H9 (cell line): Measurements from ENCODE around the gene LRMDA. TPM values are rescaled to one million over a fixed set of nuclear protein-coding genes. Genes with fewer than 3 reads are reported as not detected.

Experiments used
- DNase-seq: peaks from one replicate; pipeline ENCODE4 v3.0.0-alpha.2; 2017
- H2AFZ ChIP-seq: one replicate; pipeline ENCODE4 v1.6.1; 2013; ENCODE audit warnings: mild to moderate bottlenecking, low read length, control low read depth, moderate library complexity
- H2AK5ac ChIP-seq: 2 replicates; pipeline ENCODE4 v1.6.1; 2013; ENCODE audit warnings: low read length, control low read depth, mixed read lengths; ENCODE audit not compliant: insufficient read length
- H2BK120ac ChIP-seq: one replicate; pipeline ENCODE4 v1.6.1; 2013; ENCODE audit warnings: low read depth, mild to moderate bottlenecking, low read length, control low read depth, inconsistent platforms; ENCODE audit not compliant: poor library complexity, severe bottlenecking
- H2BK12ac ChIP-seq: 2 replicates; pipeline ENCODE4 v1.6.1; 2013; ENCODE audit warnings: low read length, control low read depth, mixed read lengths, low read depth; ENCODE audit not compliant: insufficient read length
- H2BK15ac ChIP-seq: 2 replicates; pipeline ENCODE4 v1.6.1; 2013; ENCODE audit warnings: low read depth, low read length, control low read depth
- H2BK20ac ChIP-seq: one replicate; pipeline ENCODE4 v1.6.1; 2013; ENCODE audit warnings: low read depth, mild to moderate bottlenecking, low read length, control low read depth, inconsistent platforms; ENCODE audit not compliant: poor library complexity, severe bottlenecking
- H2BK5ac ChIP-seq: 2 replicates; pipeline ENCODE4 v1.6.1; 2013; ENCODE audit warnings: low read length, control low read depth, mixed read lengths; ENCODE audit not compliant: insufficient read length
- H3K14ac ChIP-seq: 2 replicates; pipeline ENCODE4 v1.6.1; 2013; ENCODE audit warnings: low read length, control low read depth; ENCODE audit not compliant: insufficient read depth
- H3K18ac ChIP-seq: 2 replicates; pipeline ENCODE4 v1.6.1; 2013; ENCODE audit warnings: low read depth, mild to moderate bottlenecking, mixed read lengths, low read length, control low read depth; ENCODE audit not compliant: insufficient read length
- H3K23ac ChIP-seq: 2 replicates; pipeline ENCODE4 v1.6.1; 2013; ENCODE audit warnings: low read length, control low read depth, mixed read lengths, low read depth; ENCODE audit not compliant: insufficient read length
- H3K23me2 ChIP-seq: 2 replicates; pipeline ENCODE4 v1.6.1; 2013; ENCODE audit warnings: low read depth, mild to moderate bottlenecking, mixed read lengths, low read length, control low read depth; ENCODE audit not compliant: insufficient read length, poor library complexity, severe bottlenecking
- H3K27ac ChIP-seq: 2 replicates; pipeline ENCODE4 v1.5.1; 2013; ENCODE audit warnings: low read length, control low read depth, mixed read lengths, low read depth; ENCODE audit not compliant: insufficient read length
- H3K27me3 ChIP-seq: 2 replicates; pipeline ENCODE4 v1.6.1; 2013; ENCODE audit warnings: low read length, control low read depth, inconsistent platforms; ENCODE audit not compliant: insufficient read depth
- H3K4ac ChIP-seq: 2 replicates; pipeline ENCODE4 v1.6.1; 2013; ENCODE audit warnings: low read depth, mild to moderate bottlenecking, control low read depth, inconsistent platforms, low read length, moderate library complexity
- H3K4me1 ChIP-seq: 2 replicates; pipeline ENCODE4 v1.6.1; 2013; ENCODE audit warnings: low read length, control low read depth, inconsistent platforms; ENCODE audit not compliant: insufficient read depth
- H3K4me2 ChIP-seq: 2 replicates; pipeline ENCODE4 v1.6.1; 2013; ENCODE audit warnings: low read length, control low read depth, mixed read lengths; ENCODE audit not compliant: insufficient read length, insufficient read depth
- H3K56ac ChIP-seq: 2 replicates; pipeline ENCODE4 v1.6.1; 2013; ENCODE audit warnings: low read depth, mild to moderate bottlenecking, mixed read lengths, low read length, control low read depth; ENCODE audit not compliant: insufficient read length
- H3K79me1 ChIP-seq: 2 replicates; pipeline ENCODE4 v1.6.1; 2013; ENCODE audit warnings: low read depth, mild to moderate bottlenecking, moderate library complexity, low read length, control low read depth, inconsistent platforms; ENCODE audit not compliant: insufficient read depth, poor library complexity, severe bottlenecking
- H3K79me2 ChIP-seq: 2 replicates; pipeline ENCODE4 v1.6.1; 2013; ENCODE audit warnings: low read length, control low read depth, inconsistent platforms; ENCODE audit not compliant: insufficient read depth
- H3K9ac ChIP-seq: 2 replicates; pipeline ENCODE4 v1.6.1; 2013; ENCODE audit warnings: low read length, control low read depth, mixed read lengths; ENCODE audit not compliant: insufficient read length; ENCODE audit errors: extremely low read depth
- H3K9me3 ChIP-seq: one replicate; pipeline ENCODE4 v1.6.1; 2013; ENCODE audit warnings: low read depth, low read length, inconsistent platforms; ENCODE audit not compliant: control insufficient read depth
- H3T11ph ChIP-seq: one replicate; pipeline ENCODE4 v1.6.1; 2013; ENCODE audit warnings: mild to moderate bottlenecking, low read length, control low read depth, inconsistent platforms
- H4K20me1 ChIP-seq: one replicate; pipeline ENCODE4 v1.6.1; 2013; ENCODE audit not compliant: control insufficient read depth, insufficient read length, insufficient read depth
- H4K5ac ChIP-seq: 2 replicates; pipeline ENCODE4 v1.6.1; 2013; ENCODE audit warnings: low read depth, mild to moderate bottlenecking, mixed read lengths, low read length, control low read depth; ENCODE audit not compliant: insufficient read length
- H4K8ac ChIP-seq: replicated peaks from 2 replicates; pipeline ENCODE4 v1.6.1; 2013; ENCODE audit warnings: low read length, control low read depth, mixed read lengths, low read depth; ENCODE audit not compliant: insufficient read length
- H4K91ac ChIP-seq: 2 replicates; pipeline ENCODE4 v1.6.1; 2013; ENCODE audit warnings: low read depth, mild to moderate bottlenecking, moderate library complexity, mixed read lengths, low read length, control low read depth; ENCODE audit not compliant: insufficient read length
- H3K27ac Mint-ChIP-seq, 3 experiments: 2 replicates in 2 of 3; 3 replicates in 1 of 3; pipeline ENCODE4 v1.8.0; 2020 to 2021; ENCODE audit warnings: mixed read lengths in 3 of 3, mild to moderate bottlenecking in 1 of 3, moderate library complexity in 1 of 3
- H3K27me3 Mint-ChIP-seq: 2 replicates; pipeline ENCODE4 v1.8.0; 2021; ENCODE audit warnings: low read depth, mild to moderate bottlenecking, moderate library complexity, mixed read lengths
- H3K36me3 Mint-ChIP-seq, 3 experiments: 2 replicates in 2 of 3; 3 replicates in 1 of 3; pipeline ENCODE4 v1.8.0; 2020 to 2021; ENCODE audit warnings: low read depth in 3 of 3, mixed read lengths in 3 of 3; ENCODE audit not compliant: insufficient read depth in 1 of 3
- H3K4me1 Mint-ChIP-seq, 2 experiments: 2 replicates each; pipeline ENCODE4 v1.8.0; 2020; ENCODE audit warnings: mixed read lengths in 2 of 2
- H3K4me3 Mint-ChIP-seq, 2 experiments: 2 replicates in 1 of 2; 3 replicates in 1 of 2; pipeline ENCODE4 v1.8.0; 2020 to 2021; ENCODE audit warnings: mild to moderate bottlenecking in 2 of 2, mixed read lengths in 2 of 2, moderate library complexity in 1 of 2
- H3K9me3 Mint-ChIP-seq, 2 experiments: 2 replicates in 1 of 2; 3 replicates in 1 of 2; pipeline ENCODE4 v1.8.0; 2020; ENCODE audit warnings: mild to moderate bottlenecking in 2 of 2, mixed read lengths in 2 of 2, moderate library complexity in 1 of 2
- CTCF ChIP-seq: fragments of 200-600 bp; sonication (generic); conservative IDR thresholded peaks from 3 replicates; pipeline ENCODE4 v1.8.0; 2021; ENCODE audit warnings: antibody characterized with exemption, mild to moderate bottlenecking
- WGBS: extraction: QIAGEN DNeasy Blood & Tissue Kit; methylation state at CpG from one replicate; pipeline ENCODE4 v1.1.7; 2013; ENCODE audit warnings: missing lambda C conversion rate, low lambda C conversion rate, mixed read lengths; ENCODE audit not compliant: insufficient read length; ENCODE audit errors: extremely low coverage; 5-methylcytosine and 5-hydroxymethylcytosine counted together
- total RNA-seq: library from RNA; stranded (reverse); gene quantifications from 2 replicates; pipeline ENCODE4 v1.2.1, GENCODE V29; 2021

The LRMDA gene
- total RNA-seq, 1 experiment from 2014 or later, result 1.8 TPM

- Mint-ChIP-seq H3K27me3 (peaks cover 5% of the 10 kb centered on the region), H3K9me3 (no peaks in the 10 kb centered on the region; a peak in 1 of 5 replicates), H3K27ac (no peak overlapping the region), H3K4me1 (peaks cover 14 to 20% of the 10 kb centered on the region in 2 experiments), H3K4me3 (no peak overlapping the region), H3K36me3 (no peaks in the 10 kb centered on the region)
- Histone ChIP-seq H3K56ac (no peak overlapping the region), H3T11ph (no peak overlapping the region), H2AFZ (no peak overlapping the region), H2BK5ac (no peak overlapping the region), H3K23me2 (no peaks in the 10 kb centered on the region), H3K9me3 (no peaks in the 10 kb centered on the region), H3K23ac (no peak overlapping the region), H4K91ac (no peak overlapping the region), H3K27me3 (no peaks in the 10 kb centered on the region), H3K18ac (no peak overlapping the region), H2BK120ac (no peak overlapping the region), H3K79me2 (no peaks in the 10 kb centered on the region), H4K5ac (no peak overlapping the region), H3K4me2 (no peak overlapping the region), H2BK20ac (no peak overlapping the region), H3K27ac (no peak overlapping the region), H3K79me1 (no peaks in the 10 kb centered on the region), H3K4ac (no peak overlapping the region), H3K4me1 (peaks cover 8% of the 10 kb centered on the region), H3K9ac (no peak overlapping the region), H2BK15ac (no peak overlapping the region), H4K20me1 (no peaks in the 10 kb centered on the region), H4K8ac (no peak overlapping the region), H2AK5ac (no peak overlapping the region), H3K14ac (no peak overlapping the region), H2BK12ac (no peak overlapping the region)
- WGBS, result no CpG with 5 or more reads among the region's 1 CpG
- no peak for DNase-seq
- no peak for TF ChIP-seq CTCF
Measured at GRCh38 chr10:76191336-76191735, 759.9 kb downstream of the LRMDA start.
